ENCODE results near the gene CCNJL.

Gene CCNJL

DNA sequence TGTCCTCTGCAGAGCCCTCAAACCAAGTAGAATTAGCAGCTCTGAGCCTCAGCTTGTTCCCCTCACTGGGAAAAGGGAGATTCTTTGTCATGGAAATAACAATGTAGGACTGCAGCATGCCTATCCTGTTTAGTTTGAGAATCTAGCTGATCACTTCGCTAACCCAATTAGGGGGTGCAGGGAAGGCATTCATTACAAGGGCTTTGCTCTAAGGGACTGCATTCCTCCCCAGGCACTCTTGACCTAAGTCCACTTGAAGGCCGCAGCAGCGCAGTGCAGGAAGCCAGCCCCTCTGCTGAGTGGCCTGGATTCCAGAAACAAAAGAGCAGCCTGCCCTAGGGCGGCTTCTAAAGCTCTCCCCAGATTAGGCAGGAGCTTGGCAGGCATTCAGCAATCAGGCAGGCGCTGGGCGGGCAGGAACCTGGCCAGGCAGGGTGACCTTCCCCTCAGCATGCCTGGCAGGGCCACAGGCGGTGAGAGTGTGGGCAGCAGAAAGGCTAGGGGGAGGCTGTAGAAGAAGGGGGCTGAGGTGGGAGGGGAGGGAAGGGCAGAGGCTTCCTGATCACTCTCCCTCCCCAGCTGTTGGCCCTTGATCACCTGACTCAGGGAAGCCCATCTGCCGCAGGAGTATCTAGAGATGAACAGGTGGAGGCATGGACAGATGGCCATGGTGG is 24.8 kb downstream of the CCNJL start:
- peaks cover 0 to 3% (median 0%) of the 10 kb centered on the region in 4 experiments for H3K4me1 ChIP-seq (ENCODE audit: control extremely low read depth in 1 of 4, control insufficient read depth in 4 of 4, insufficient read depth in 4 of 4, low read length in 3 of 4)
- CTCF ChIA-PET = interaction anchor here (1.2 to 2.1 kb wide), 3 partner anchors 54 to 266 kb away, joined by 3 to 7 read pairs (median 3); no protein-coding TSS in a partner anchor
- whole genome bisulfite sequencing (ENCODE audit: insufficient coverage) = 94% methylated on average over 6 of the region's 8 CpGs

DNA sequence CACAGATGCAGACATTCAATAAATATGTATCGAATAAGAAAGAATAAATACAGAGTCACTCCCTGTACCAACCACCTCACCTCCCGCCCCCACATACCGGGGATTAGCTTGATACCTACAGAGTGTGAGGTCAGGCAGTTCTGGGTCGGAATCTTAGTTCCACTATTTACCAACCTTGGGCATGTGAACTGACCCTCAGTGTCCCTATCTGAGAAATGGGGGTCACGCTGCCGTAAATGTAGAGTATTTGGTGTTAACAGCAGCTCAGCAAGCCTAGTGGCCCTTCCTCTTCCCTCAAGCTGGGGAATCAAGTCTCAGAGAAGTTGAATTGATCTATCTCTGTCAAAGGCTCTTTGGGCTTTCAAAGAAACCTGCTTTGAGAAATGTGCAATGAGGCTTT is 25.4 kb downstream of the CCNJL start:
- H3K36me3 ChIP-seq (ENCODE audit: control insufficient read depth in 4 of 4, insufficient read depth in 4 of 4, low read length in 3 of 4) = no peaks in the 10 kb centered on the region
- no peaks in the 10 kb centered on the region for H3K9me3 ChIP-seq (ENCODE audit: control extremely low read depth in 1 of 5, control insufficient read depth in 4 of 5, insufficient read depth in 2 of 5, low read depth in 1 of 5, low read length in 4 of 5)
- no peaks in the 10 kb centered on the region for H3K27me3 ChIP-seq (replicated peaks in 2 of 5; ENCODE audit: control insufficient read depth in 4 of 5, insufficient read depth in 5 of 5, low read length in 4 of 5)
- CTCF ChIA-PET = interaction anchor here (1.4 to 2.1 kb wide), 2 partner anchors 58 to 265 kb away, joined by 3 to 7 read pairs; no protein-coding TSS in a partner anchor
- 94% methylated on average over 2 of the region's 6 CpGs for WGBS (ENCODE audit: insufficient coverage)
- peaks cover 0 to 3% (median 0%) of the 10 kb centered on the region in 4 experiments for H3K4me1 ChIP-seq (ENCODE audit: control extremely low read depth in 1 of 4, control insufficient read depth in 4 of 4, insufficient read depth in 4 of 4, low read length in 3 of 4)
- H3K27ac ChIP-seq (ENCODE audit: insufficient read depth in 1 of 2, low read depth in 1 of 2, low read length in 2 of 2, poor library complexity in 1 of 2, severe bottlenecking in 2 of 2) = no peak overlapping the region
- POLR2A ChIA-PET = interaction anchor here (0.6 kb wide), 1 partner anchor 1176 kb away, joined by 4 read pairs; no protein-coding TSS in a partner anchor
- H3K4me3 ChIP-seq (ENCODE audit: control insufficient read depth in 1 of 7, extremely low read depth in 1 of 7, insufficient read depth in 4 of 7, low read depth in 2 of 7, low read length in 6 of 7) = no peak overlapping the region
- no peak for DNase-seq

More for the DNA sequence above, 24.8 kb downstream of the CCNJL start:
- Histone ChIP-seq H3K9me3 (ENCODE audit: control extremely low read depth in 1 of 5, control insufficient read depth in 4 of 5, insufficient read depth in 2 of 5, low read depth in 1 of 5, low read length in 4 of 5) (no peaks in the 10 kb centered on the region), H3K4me3 (ENCODE audit: control insufficient read depth in 1 of 7, extremely low read depth in 1 of 7, insufficient read depth in 4 of 7, low read depth in 2 of 7, low read length in 6 of 7) (no peak overlapping the region), H3K36me3 (ENCODE audit: control insufficient read depth in 4 of 4, insufficient read depth in 4 of 4, low read length in 3 of 4) (no peaks in the 10 kb centered on the region), H3K27ac (ENCODE audit: insufficient read depth in 1 of 2, low read depth in 1 of 2, low read length in 2 of 2, poor library complexity in 1 of 2, severe bottlenecking in 2 of 2) (no peak overlapping the region), H3K27me3 (replicated peaks in 2 of 5; ENCODE audit: control insufficient read depth in 4 of 5, insufficient read depth in 5 of 5, low read length in 4 of 5) (no peaks in the 10 kb centered on the region)
- POLR2A ChIA-PET = no interaction called here
- no peak for DNase-seq

DNA sequence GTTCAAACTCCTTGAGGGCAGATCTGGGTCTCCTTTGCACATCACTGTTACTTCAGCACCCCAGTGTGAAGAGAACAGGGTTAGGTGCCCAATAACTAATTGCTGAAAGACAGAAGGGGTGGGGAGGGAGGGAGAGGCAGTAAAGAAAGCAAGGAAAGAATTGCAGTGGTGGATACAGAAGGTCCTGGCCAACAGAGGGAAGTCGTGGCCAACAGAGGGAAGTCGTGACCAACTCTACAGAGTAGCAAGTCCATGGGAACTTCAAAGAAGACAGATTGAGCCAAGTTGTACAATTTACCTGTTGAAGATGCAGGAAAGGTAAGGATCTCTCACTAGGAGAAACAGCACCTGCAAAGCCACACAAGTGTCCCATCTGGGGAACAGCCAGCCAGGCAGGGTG is 27.0 kb downstream of the CCNJL start:
- WGBS (ENCODE audit: insufficient coverage) = 41% methylated on average over 2 of the region's 2 CpGs
- H3K27ac ChIP-seq (ENCODE audit: insufficient read depth in 1 of 2, low read depth in 1 of 2, low read length in 2 of 2, poor library complexity in 1 of 2, severe bottlenecking in 2 of 2) = no peak overlapping the region
- no peaks in the 10 kb centered on the region for H3K36me3 ChIP-seq (ENCODE audit: control insufficient read depth in 4 of 4, insufficient read depth in 4 of 4, low read length in 3 of 4)
- POLR2A ChIA-PET = no interaction called here
- H3K27me3 ChIP-seq (replicated peaks in 2 of 5; ENCODE audit: control insufficient read depth in 4 of 5, insufficient read depth in 5 of 5, low read length in 4 of 5) = no peaks in the 10 kb centered on the region
- H3K4me3 ChIP-seq (ENCODE audit: control insufficient read depth in 1 of 7, extremely low read depth in 1 of 7, insufficient read depth in 4 of 7, low read depth in 2 of 7, low read length in 6 of 7) = no peak overlapping the region
- CTCF ChIA-PET = interaction anchor here (1.1 to 2.1 kb wide), 3 partner anchors 23 to 60 kb away, joined by 4 to 7 read pairs (median 5); no protein-coding TSS in a partner anchor
- peaks cover 0 to 3% (median 0%) of the 10 kb centered on the region in 4 experiments for H3K4me1 ChIP-seq (ENCODE audit: control extremely low read depth in 1 of 4, control insufficient read depth in 4 of 4, insufficient read depth in 4 of 4, low read length in 3 of 4)
- no peaks in the 10 kb centered on the region for H3K9me3 ChIP-seq (ENCODE audit: control extremely low read depth in 1 of 5, control insufficient read depth in 4 of 5, insufficient read depth in 2 of 5, low read depth in 1 of 5, low read length in 4 of 5)
- peak in 2 of 3 donors; percentile 27 to 34 for DNase-seq

- no peak for DNase-seq
- no peak overlapping the region for H3K27ac ChIP-seq (ENCODE audit: insufficient read depth in 1 of 2, low read depth in 1 of 2, low read length in 2 of 2, poor library complexity in 1 of 2, severe bottlenecking in 2 of 2)
- H3K27me3 ChIP-seq (replicated peaks in 2 of 5; ENCODE audit: control insufficient read depth in 4 of 5, insufficient read depth in 5 of 5, low read length in 4 of 5) = no peaks in the 10 kb centered on the region
- WGBS (ENCODE audit: insufficient coverage) = no CpG with 5 or more reads among the region's 4 CpGs
- no peaks in the 10 kb centered on the region for H3K9me3 ChIP-seq (ENCODE audit: control extremely low read depth in 1 of 5, control insufficient read depth in 4 of 5, insufficient read depth in 2 of 5, low read depth in 1 of 5, low read length in 4 of 5)
- no peaks in the 10 kb centered on the region for H3K4me1 ChIP-seq (ENCODE audit: control extremely low read depth in 1 of 4, control insufficient read depth in 4 of 4, insufficient read depth in 4 of 4, low read length in 3 of 4)
- H3K4me3 ChIP-seq (ENCODE audit: control insufficient read depth in 1 of 7, extremely low read depth in 1 of 7, insufficient read depth in 4 of 7, low read depth in 2 of 7, low read length in 6 of 7) = no peak overlapping the region
- H3K36me3 ChIP-seq (ENCODE audit: control insufficient read depth in 4 of 4, insufficient read depth in 4 of 4, low read length in 3 of 4) = no peaks in the 10 kb centered on the region
- POLR2A ChIA-PET = interaction anchor here (0.6 kb wide), 1 partner anchor 20 kb away, joined by 4 read pairs; no protein-coding TSS in a partner anchor
- CTCF ChIA-PET = interaction anchor here (1.1 to 1.8 kb wide), 3 partner anchors 10 to 38 kb away, joined by 3 to 5 read pairs (median 4); no protein-coding TSS in a partner anchor
Measured at GRCh38 chr5:160284291-160284873, 28.0 kb downstream of the CCNJL start.

DNA sequence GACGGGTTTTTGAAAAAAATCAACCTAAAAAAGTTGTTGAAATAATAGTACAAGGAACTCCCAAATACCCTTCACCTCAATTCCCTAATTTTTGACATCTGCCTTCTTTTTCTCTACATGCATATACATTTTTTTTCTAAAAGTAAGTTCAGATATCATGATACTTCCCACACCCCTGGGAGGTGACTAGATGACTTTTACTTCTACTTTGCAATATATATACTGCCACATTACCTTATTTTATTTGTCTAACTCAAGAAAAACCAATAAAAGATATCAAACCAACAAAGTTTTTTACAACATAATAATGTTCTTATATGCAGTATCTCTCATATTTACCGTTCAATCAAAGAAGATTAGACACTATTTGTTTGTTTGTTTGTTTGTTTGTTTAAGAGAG is 31.1 kb downstream of the CCNJL start:
- no CpG with 5 or more reads among the region's 2 CpGs for WGBS (ENCODE audit: insufficient coverage)
- CTCF ChIA-PET = interaction anchor here (1.1 to 1.5 kb wide), 2 partner anchors 9 to 112 kb away, joined by 3 to 5 read pairs; no protein-coding TSS in a partner anchor

GRCh38 chr5:160280384-160281095 is 31.8 kb downstream of the CCNJL start:
- Histone ChIP-seq H3K4me1 (ENCODE audit: control extremely low read depth in 1 of 4, control insufficient read depth in 4 of 4, insufficient read depth in 4 of 4, low read length in 3 of 4) (no peaks in the 10 kb centered on the region), H3K36me3 (ENCODE audit: control insufficient read depth in 4 of 4, insufficient read depth in 4 of 4, low read length in 3 of 4) (no peaks in the 10 kb centered on the region), H3K4me3 (ENCODE audit: control insufficient read depth in 1 of 7, extremely low read depth in 1 of 7, insufficient read depth in 4 of 7, low read depth in 2 of 7, low read length in 6 of 7) (no peak overlapping the region), H3K27ac (ENCODE audit: insufficient read depth in 1 of 2, low read depth in 1 of 2, low read length in 2 of 2, poor library complexity in 1 of 2, severe bottlenecking in 2 of 2) (no peak overlapping the region), H3K27me3 (replicated peaks in 2 of 5; ENCODE audit: control insufficient read depth in 4 of 5, insufficient read depth in 5 of 5, low read length in 4 of 5) (no peaks in the 10 kb centered on the region), H3K9me3 (ENCODE audit: control extremely low read depth in 1 of 5, control insufficient read depth in 4 of 5, insufficient read depth in 2 of 5, low read depth in 1 of 5, low read length in 4 of 5) (no peaks in the 10 kb centered on the region)
- WGBS (ENCODE audit: insufficient coverage) = 96% methylated on average over 20 of the region's 26 CpGs
- DNase-seq = no peak
- POLR2A ChIA-PET = no interaction called here
- CTCF ChIA-PET = no interaction called here

More for the DNA sequence above, 31.1 kb downstream of the CCNJL start:
- H3K9me3 ChIP-seq (ENCODE audit: control extremely low read depth in 1 of 5, control insufficient read depth in 4 of 5, insufficient read depth in 2 of 5, low read depth in 1 of 5, low read length in 4 of 5) = no peaks in the 10 kb centered on the region
- no peaks in the 10 kb centered on the region for H3K27me3 ChIP-seq (replicated peaks in 2 of 5; ENCODE audit: control insufficient read depth in 4 of 5, insufficient read depth in 5 of 5, low read length in 4 of 5)
- POLR2A ChIA-PET = no interaction called here
- no peak overlapping the region for H3K4me3 ChIP-seq (ENCODE audit: control insufficient read depth in 1 of 7, extremely low read depth in 1 of 7, insufficient read depth in 4 of 7, low read depth in 2 of 7, low read length in 6 of 7)
- DNase-seq = no peak
- H3K36me3 ChIP-seq (ENCODE audit: control insufficient read depth in 4 of 4, insufficient read depth in 4 of 4, low read length in 3 of 4) = no peaks in the 10 kb centered on the region
- no peak overlapping the region for H3K27ac ChIP-seq (ENCODE audit: insufficient read depth in 1 of 2, low read depth in 1 of 2, low read length in 2 of 2, poor library complexity in 1 of 2, severe bottlenecking in 2 of 2)
- no peaks in the 10 kb centered on the region for H3K4me1 ChIP-seq (ENCODE audit: control extremely low read depth in 1 of 4, control insufficient read depth in 4 of 4, insufficient read depth in 4 of 4, low read length in 3 of 4)

Data from common myeloid progenitor, CD34-positive (primary cell).